ENCODE measurements around the gene SBF1. TPM values are rescaled to one million over a fixed set of nuclear protein-coding genes. Genes with fewer than 3 reads are reported as not detected.

The SBF1 gene
- total and polyA plus RNA-seq, 2 donors (not counting 1 experiment from before 2014, with no cell fraction given) = 110 to 254 TPM

DNA sequence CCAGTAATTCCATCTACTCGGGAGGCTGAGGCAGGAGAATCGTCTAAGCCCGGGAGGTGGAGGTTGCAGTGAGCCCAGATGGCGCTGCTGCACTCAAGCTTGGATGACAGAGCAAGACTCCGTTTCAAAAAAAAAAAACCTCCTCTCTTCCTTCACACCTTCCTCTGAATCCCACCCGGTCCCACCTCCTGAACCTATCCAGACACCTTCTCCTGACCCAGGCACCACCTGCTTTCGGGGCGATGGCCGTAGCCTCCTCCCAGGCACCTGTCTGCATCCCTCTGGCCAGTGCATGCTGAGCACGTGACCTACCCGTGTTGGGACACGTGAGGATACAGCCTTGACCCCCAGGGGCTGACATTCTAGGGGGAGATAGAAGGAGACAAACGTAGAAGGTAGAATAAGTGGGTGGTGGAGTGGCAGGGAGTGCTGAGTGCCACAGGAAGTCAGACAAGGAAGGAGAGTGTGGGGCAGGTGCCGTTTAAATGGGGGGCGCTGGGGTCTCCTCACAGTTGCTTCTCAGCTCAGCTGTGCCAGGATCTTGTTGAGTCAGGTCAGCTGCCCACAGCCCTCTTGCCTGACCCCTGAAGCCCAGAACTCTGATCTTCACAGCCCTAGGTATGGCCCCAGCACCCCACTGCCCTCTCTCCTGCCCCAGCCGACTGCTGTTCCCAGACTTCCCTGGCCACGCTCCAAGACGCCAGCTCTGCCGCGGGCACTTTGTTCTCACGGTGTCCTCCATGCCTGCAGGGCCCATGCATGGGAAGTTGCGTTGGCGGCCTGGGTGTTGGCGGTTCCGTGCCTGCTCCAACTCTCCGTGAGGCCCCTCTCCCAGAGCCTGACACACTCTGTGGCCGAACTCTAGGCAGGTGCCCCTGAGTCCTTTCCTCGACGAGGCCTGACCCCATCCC lies 10.6 kb upstream of the SBF1 start:
- peaks cover 16 to 32% of the 10 kb centered on the region in 2 donors for H3K4me1 ChIP-seq (ENCODE audit: control insufficient read depth in 2 of 2, insufficient read depth in 2 of 2, low read length in 2 of 2)
- H3K9me3 Mint-ChIP-seq (ENCODE audit: insufficient read depth) = no peaks in the 10 kb centered on the region

More for the DNA sequence above, 10.6 kb upstream of the SBF1 start:
- intact Hi-C loops (cut with micrococcal nuclease) = no loop called here
- Histone ChIP-seq H3K9me3 (ENCODE audit: control extremely low read depth in 1 of 3, control insufficient read depth in 2 of 3, insufficient read depth in 1 of 3, low read length in 2 of 3) (peaks cover 0 to 3% (median 0%) of the 10 kb centered on the region in 3 donors), H3K4me3 (ENCODE audit: control extremely low read depth in 1 of 5, extremely low read depth in 1 of 5, insufficient read depth in 1 of 5, low read depth in 2 of 5, low read length in 4 of 5) (no peak overlapping the region), H3K27me3 (replicated peaks in 1 of 4; ENCODE audit: control extremely low read depth in 1 of 4, control insufficient read depth in 3 of 4, insufficient read depth in 4 of 4, low read length in 3 of 4) (peaks cover 0 to 26% (median 6%) of the 10 kb centered on the region in 4 experiments), H3K27ac (ENCODE audit: low read length in 2 of 2) (no peak overlapping the region), H3K4me2 (replicated peaks; ENCODE audit: low read depth, low read length, poor library complexity, severe bottlenecking) (no peak overlapping the region), H3K36me3 (replicated peaks in 1 of 2; ENCODE audit: control extremely low read depth in 1 of 2, control insufficient read depth in 1 of 2, extremely low read depth in 1 of 2, insufficient read depth in 2 of 2, low read length in 1 of 2) (no peaks in the 10 kb centered on the region), H3K9ac (ENCODE audit: low read length) (no peak overlapping the region), H2AFZ (ENCODE audit: insufficient read depth, low read depth, low read length, poor library complexity, severe bottlenecking) (no peak overlapping the region), H4K20me1 (ENCODE audit: control insufficient read depth, insufficient read depth, low read length, poor library complexity, severe bottlenecking) (peaks cover 5% of the 10 kb centered on the region), H3K79me2 (ENCODE audit: control insufficient read depth, insufficient read depth, low read length) (peaks cover 4% of the 10 kb centered on the region)
- Mint-ChIP-seq H3K27me3 (no peaks in the 10 kb centered on the region), H3K4me1 (peaks cover 19% of the 10 kb centered on the region), H3K4me3 (no peak overlapping the region), H3K27ac (peak overlapping the region; percentile 26)
- ATAC-seq (ENCODE audit: low read depth) (no peak), DNase-seq (no peak)
- 71% methylated on average over 29 of the region's 29 CpGs for WGBS (ENCODE audit: insufficient coverage)
- CTCF ChIA-PET = interaction anchor here (1.1 to 2.0 kb wide), 4 partner anchors 12 to 157 kb away, joined by 3 to 4 read pairs (median 4); no protein-coding TSS in a partner anchor
- TF ChIP-seq EZH2 (IDR thresholded peaks at IDR 0.05; ENCODE audit: borderline replicate concordance, insufficient read depth, low read depth, low read length, poor library complexity, severe bottlenecking) = no peak
- no peak for TF ChIP-seq CTCF (IDR thresholded peaks at IDR 0.05)
- POLR2A ChIA-PET = interaction anchor here (0.7 kb wide), 1 partner anchor 80 kb away, joined by 3 read pairs; no protein-coding TSS in a partner anchor

Measured in B cell (primary cell).